ENCODE data around the gene NOXA1.

NOXA1 gene

GRCh38 chr9:137467161-137467581 is 44.0 kb downstream of the NOXA1 start:
- no peak for DNase-seq

GRCh38 chr9:137467896-137468295 is 44.7 kb downstream of the NOXA1 start:
- no peak for DNase-seq

- no peak for DNase-seq
Measured at GRCh38 chr9:137470785-137471184, 47.6 kb downstream of the NOXA1 start.

- DNase-seq: no peak
Measured at GRCh38 chr9:137474271-137474670, 51.1 kb downstream of the NOXA1 start.

- DNase-seq: no peak
Measured at GRCh38 chr9:137475666-137476065, 52.5 kb downstream of the NOXA1 start.

- no peak for DNase-seq
Measured at GRCh38 chr9:137476856-137477255, 53.7 kb downstream of the NOXA1 start.

- no peak for DNase-seq
Measured at GRCh38 chr9:137477778-137478612, 54.8 kb downstream of the NOXA1 start.

GRCh38 chr9:137478613-137478961 is 55.4 kb downstream of the NOXA1 start:
- no peak for DNase-seq

- peak; percentile 30 for DNase-seq
Measured at GRCh38 chr9:137478962-137479861, 56.0 kb downstream of the NOXA1 start.

GRCh38 chr9:137479892-137480685 is 56.9 kb downstream of the NOXA1 start:
- DNase-seq: no peak

GRCh38 chr9:137480686-137481683 is 57.8 kb downstream of the NOXA1 start:
- DNase-seq: no peak

GRCh38 chr9:137482094-137482781 is 59.0 kb downstream of the NOXA1 start:
- DNase-seq: no peak
